Neutrophil (primary cell): ENCODE measurements around the gene ACOT11.

Experiments used
- H3K27ac ChIP-seq: fragments of 200-600 bp; sonication (generic); 2 replicates; pipeline ENCODE4 v1.5.1; 2016; ENCODE audit warnings: mild to moderate bottlenecking, moderate library complexity
- H3K27me3 ChIP-seq: fragments of 200-600 bp; sonication (generic); 2 replicates; pipeline ENCODE4 v1.6.0; 2016; ENCODE audit warnings: mild to moderate bottlenecking
- H3K36me3 ChIP-seq: fragments of 200-600 bp; sonication (generic); 2 replicates; pipeline ENCODE4 v1.5.1; 2017
- H3K4me1 ChIP-seq, 2 experiments: fragments of 200-600 bp in 1 of 2; sonication (generic) in 1 of 2; 1 replicate in 1 of 2; 2 replicates in 1 of 2; pipeline versions ENCODE4 v1.5.1 to v1.6.1; 2013 to 2016; ENCODE audit warnings: low read depth in 1 of 2, low read length in 1 of 2, mild to moderate bottlenecking in 1 of 2, moderate library complexity in 1 of 2; ENCODE audit not compliant: control insufficient read depth in 1 of 2, insufficient read depth in 1 of 2
- H3K4me3 ChIP-seq, 2 experiments: fragments of 200-600 bp in 1 of 2; sonication (generic) in 1 of 2; 1 replicate in 1 of 2; 2 replicates in 1 of 2; pipeline ENCODE4 v1.5.1; 2013 to 2016; ENCODE audit warnings: low read depth in 1 of 2, low read length in 1 of 2, mild to moderate bottlenecking in 1 of 2, moderate library complexity in 1 of 2
- H3K9me3 ChIP-seq: fragments of 200-600 bp; sonication (generic); 2 replicates; pipeline ENCODE4 v1.5.1; 2016
- TF ChIP-seq, protein P1 (sequence below): fragments of 200-600 bp; sonication (generic); IDR thresholded peaks from 2 replicates; pipeline ENCODE4 v1.5.1; 2016; ENCODE audit warnings: antibody characterized with exemption

The ACOT11 gene

GRCh38 chr1:54649921-54650320, 101.9 kb downstream of the ACOT11 start:
- Histone ChIP-seq H3K4me3 (no peak overlapping the region), H3K27ac (no peak overlapping the region), H3K27me3 (no peaks in the 10 kb centered on the region), H3K9me3 (no peaks in the 10 kb centered on the region), H3K36me3 (no peaks in the 10 kb centered on the region), H3K4me1 (peaks cover 20 to 23% of the 10 kb centered on the region in 2 experiments)
- TF ChIP-seq, protein P1, sequence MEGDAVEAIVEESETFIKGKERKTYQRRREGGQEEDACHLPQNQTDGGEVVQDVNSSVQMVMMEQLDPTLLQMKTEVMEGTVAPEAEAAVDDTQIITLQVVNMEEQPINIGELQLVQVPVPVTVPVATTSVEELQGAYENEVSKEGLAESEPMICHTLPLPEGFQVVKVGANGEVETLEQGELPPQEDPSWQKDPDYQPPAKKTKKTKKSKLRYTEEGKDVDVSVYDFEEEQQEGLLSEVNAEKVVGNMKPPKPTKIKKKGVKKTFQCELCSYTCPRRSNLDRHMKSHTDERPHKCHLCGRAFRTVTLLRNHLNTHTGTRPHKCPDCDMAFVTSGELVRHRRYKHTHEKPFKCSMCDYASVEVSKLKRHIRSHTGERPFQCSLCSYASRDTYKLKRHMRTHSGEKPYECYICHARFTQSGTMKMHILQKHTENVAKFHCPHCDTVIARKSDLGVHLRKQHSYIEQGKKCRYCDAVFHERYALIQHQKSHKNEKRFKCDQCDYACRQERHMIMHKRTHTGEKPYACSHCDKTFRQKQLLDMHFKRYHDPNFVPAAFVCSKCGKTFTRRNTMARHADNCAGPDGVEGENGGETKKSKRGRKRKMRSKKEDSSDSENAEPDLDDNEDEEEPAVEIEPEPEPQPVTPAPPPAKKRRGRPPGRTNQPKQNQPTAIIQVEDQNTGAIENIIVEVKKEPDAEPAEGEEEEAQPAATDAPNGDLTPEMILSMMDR = no peak

DNA sequence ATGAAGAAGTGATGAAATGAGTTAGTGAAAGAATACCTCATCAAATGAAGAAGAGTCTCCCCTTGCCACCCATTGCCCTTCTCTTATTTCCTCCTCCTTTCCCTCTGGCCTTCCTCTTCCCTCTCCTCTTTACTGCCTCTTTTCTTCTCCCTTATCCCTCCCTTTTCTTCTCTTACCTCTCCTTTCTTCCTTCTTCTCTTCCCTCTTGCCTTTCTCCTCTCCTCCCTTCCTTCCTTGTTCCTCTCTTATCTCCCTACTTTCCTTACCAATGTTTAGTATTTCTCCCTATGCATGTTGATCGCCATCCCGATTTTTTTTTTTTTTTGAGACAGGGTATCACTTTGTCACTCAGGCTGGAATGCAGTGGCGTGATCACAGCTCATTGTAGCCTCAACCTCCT, 102.4 kb downstream of the ACOT11 start:
- TF ChIP-seq, protein P1 = no peak
- peaks cover 20 to 23% of the 10 kb centered on the region in 2 experiments for H3K4me1 ChIP-seq
- H3K4me3 ChIP-seq = no peak overlapping the region
- H3K27ac ChIP-seq = no peak overlapping the region
- H3K27me3 ChIP-seq = no peaks in the 10 kb centered on the region
- H3K9me3 ChIP-seq = no peaks in the 10 kb centered on the region
- no peaks in the 10 kb centered on the region for H3K36me3 ChIP-seq

DNA sequence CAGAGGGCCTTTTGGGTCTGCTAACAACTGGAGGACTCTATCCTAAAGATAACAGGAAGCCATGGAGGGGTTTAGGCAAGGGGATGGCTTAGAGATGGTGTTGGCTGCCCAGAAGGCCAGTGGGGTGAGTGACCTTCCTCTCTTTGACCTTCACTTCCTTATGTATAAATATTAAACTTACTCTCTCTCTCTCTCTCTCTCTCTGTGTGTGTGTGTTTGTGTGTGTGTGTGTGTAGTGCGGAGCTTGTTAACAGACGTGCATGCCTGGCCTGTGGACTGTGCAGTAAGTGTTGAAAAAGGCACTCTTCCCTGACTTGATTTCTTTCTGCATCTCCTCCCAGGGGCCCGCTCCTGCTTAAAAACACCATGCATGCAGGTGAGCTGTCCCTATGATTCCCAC, 103.6 kb downstream of the ACOT11 start:
- Histone ChIP-seq H3K27ac (peak overlapping the region; percentile 77), H3K9me3 (no peaks in the 10 kb centered on the region), H3K4me1 (peaks cover 20 to 23% of the 10 kb centered on the region in 2 experiments), H3K36me3 (no peaks in the 10 kb centered on the region), H3K4me3 (no peak overlapping the region), H3K27me3 (no peaks in the 10 kb centered on the region)
- TF ChIP-seq, protein P1 = no peak

DNA sequence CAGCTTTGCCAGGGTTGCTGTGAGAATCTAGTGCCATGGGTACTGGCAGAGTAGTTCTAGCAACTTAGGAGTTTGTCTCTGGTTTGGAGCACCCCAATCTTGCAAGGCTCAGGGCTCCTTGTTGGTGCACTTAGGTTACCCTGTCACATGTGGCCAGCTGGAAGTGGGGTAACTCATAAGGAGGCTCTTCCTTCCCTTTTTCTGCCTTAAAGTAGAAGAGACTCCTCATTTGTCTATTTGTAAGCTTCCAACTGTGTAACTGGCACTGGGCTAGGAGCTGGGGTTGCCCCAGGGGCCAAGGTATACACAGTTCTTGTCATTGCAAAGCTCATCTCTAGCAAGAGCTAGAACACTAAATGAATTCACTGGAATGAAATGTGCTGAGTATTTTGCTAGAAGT, 104.1 kb downstream of the ACOT11 start:
- Histone ChIP-seq H3K4me1 (peaks cover 20 to 23% of the 10 kb centered on the region in 2 experiments), H3K27ac (peak overlapping the region; percentile 77), H3K36me3 (no peaks in the 10 kb centered on the region), H3K27me3 (no peaks in the 10 kb centered on the region), H3K4me3 (peak overlapping the region in 1 of 2 experiments; percentile 21), H3K9me3 (no peaks in the 10 kb centered on the region)
- TF ChIP-seq, protein P1 = no peak

- Histone ChIP-seq H3K27me3 (no peaks in the 10 kb centered on the region), H3K9me3 (no peaks in the 10 kb centered on the region), H3K4me3 (no peak overlapping the region), H3K27ac (peak overlapping the region; percentile 77), H3K4me1 (peaks cover 20 to 23% of the 10 kb centered on the region in 2 experiments), H3K36me3 (no peaks in the 10 kb centered on the region)
- TF ChIP-seq, protein P1 = no peak
Measured at GRCh38 chr1:54653036-54653435, 105.0 kb downstream of the ACOT11 start.
